Activated CD4-positive, alpha-beta memory T cell treated with anti-CD3 and anti-CD28 coated beads, Interleukin-2, amount 10 ng/mL, durations not matched to agents 7 days and 5 days (primary cell): ENCODE data around the gene IL1A. TPM values are rescaled to one million over a fixed set of nuclear protein-coding genes. Genes with fewer than 3 reads are reported as not detected.
"Not testable (repeated sequence)": the region's sequence is repeated elsewhere in the genome, so short reads cannot be mapped to it uniquely, and the experiment has no call there.

Experiments
- CTCF ChIA-PET: fragments of 350-600 bp; sonication (Branson Sonifier 250); formaldehyde crosslinking; loops from one replicate; lab custom pipeline; 2021; ENCODE audit warnings: antibody characterized with exemption, inconsistent platforms; lab: Charles Lee
- POLR2A ChIA-PET: fragments of 350-600 bp; sonication (Branson Sonifier 250); formaldehyde crosslinking; loops from one replicate; lab custom pipeline; 2021; ENCODE audit warnings: antibody characterized with exemption; lab: Charles Lee
- DNase-seq: peaks from one replicate; pipeline ENCODE4 v3.0.0-alpha.2; 2020
- H3K27ac Mint-ChIP-seq: one replicate; pipeline ENCODE4 v1.8.0; 2021; ENCODE audit warnings: mild to moderate bottlenecking, mixed read lengths
- H3K27me3 Mint-ChIP-seq: one replicate; pipeline ENCODE4 v1.8.0; 2021; ENCODE audit warnings: mixed read lengths
- H3K36me3 Mint-ChIP-seq: one replicate; pipeline ENCODE4 v1.8.0; 2021; ENCODE audit warnings: low read depth, mixed read lengths
- H3K4me1 Mint-ChIP-seq: one replicate; pipeline ENCODE4 v1.8.0; 2021; ENCODE audit warnings: mixed read lengths
- H3K4me3 Mint-ChIP-seq: one replicate; pipeline ENCODE4 v1.8.0; 2021; ENCODE audit warnings: mild to moderate bottlenecking, mixed read lengths
- H3K9me3 Mint-ChIP-seq: one replicate; pipeline ENCODE4 v1.8.0; 2021; ENCODE audit warnings: mixed read lengths
- total RNA-seq, 2 experiments: library from RNA; stranded (reverse); gene quantifications; one replicate each; pipeline ENCODE4 v1.2.3, GENCODE V29; 2021

The IL1A gene
- total RNA-seq = 1 to 10 TPM; 4.8 to 5.4 TPM

- Mint-ChIP-seq H3K36me3 (peaks cover 14% of the 10 kb centered on the region), H3K27ac (peak within 1 kb of the TSS; percentile 40), H3K9me3 (peaks cover 3% of the 10 kb centered on the region), H3K4me3 (peak within 1 kb of the TSS; percentile 48), H3K4me1 (peaks cover 55% of the 10 kb centered on the region), H3K27me3 (no peaks in the 10 kb centered on the region)
- CTCF ChIA-PET = interaction anchor here (0.8 to 1.1 kb wide), 3 partner anchors 31 to 98 kb away, joined by 3 read pairs; no protein-coding TSS in a partner anchor
- DNase-seq = no peak
- POLR2A ChIA-PET = interaction anchor here (1.8 kb wide), 2 partner anchors 12 to 21 kb away, joined by 5 to 8 read pairs; no protein-coding TSS in a partner anchor
Measured at GRCh38 chr2:112784199-112785189, at the start of gene IL1A. Gene IL1A (minus strand): TSS chr2:112784493. CDS start chr2:112783770, 723 bp downstream.

- DNase-seq = no peak
- Mint-ChIP-seq H3K4me1 (peaks cover 9% of the 10 kb centered on the region), H3K27ac (no peak overlapping the region), H3K36me3 (no peaks in the 10 kb centered on the region), H3K9me3 (no peaks in the 10 kb centered on the region), H3K4me3 (no peak overlapping the region), H3K27me3 (peaks cover 10% of the 10 kb centered on the region)
- ChIA-PET POLR2A (interaction anchor here (1.0 kb wide), 1 partner anchor 70 kb away, joined by 4 read pairs; the partner anchor contains the start of gene CKAP2L), CTCF (interaction anchor here (1.1 to 1.5 kb wide), 2 partner anchors 23 to 51 kb away, joined by 3 to 5 read pairs; no protein-coding TSS in a partner anchor)
Measured at GRCh38 chr2:112833976-112834375, 49.7 kb upstream of the IL1A start.

GRCh38 chr2:112833639-112833931 is 49.3 kb upstream of the IL1A start:
- CTCF ChIA-PET = not testable (repeated sequence)

GRCh38 chr2:112832841-112833638 is 48.7 kb upstream of the IL1A start:
- CTCF ChIA-PET = no interaction called here
- Mint-ChIP-seq H3K4me1 (peaks cover 11% of the 10 kb centered on the region), H3K36me3 (no peaks in the 10 kb centered on the region), H3K27me3 (peaks cover 7% of the 10 kb centered on the region), H3K27ac (no peak overlapping the region), H3K4me3 (no peak overlapping the region), H3K9me3 (no peaks in the 10 kb centered on the region)
- POLR2A ChIA-PET = interaction anchor here (1.0 kb wide), 1 partner anchor 69 kb away, joined by 4 read pairs; the partner anchor contains the start of gene CKAP2L
- no peak for DNase-seq

More at GRCh38 chr2:112833639-112833931, 49.3 kb upstream of the IL1A start:
- not testable (repeated sequence) for H3K9me3 Mint-ChIP-seq, H3K4me1 Mint-ChIP-seq, H3K36me3 Mint-ChIP-seq, DNase-seq, H3K4me3 Mint-ChIP-seq, H3K27ac Mint-ChIP-seq, H3K27me3 Mint-ChIP-seq
- POLR2A ChIA-PET = interaction anchor here (1.0 kb wide), 1 partner anchor 70 kb away, joined by 4 read pairs; the partner anchor contains the start of gene CKAP2L

- Mint-ChIP-seq H3K27ac (no peak overlapping the region), H3K9me3 (no peaks in the 10 kb centered on the region)
- POLR2A ChIA-PET = interaction anchor here (1.2 kb wide), 1 partner anchor 10 kb away, joined by 3 read pairs; no protein-coding TSS in a partner anchor
Measured at GRCh38 chr2:112831946-112832840, 47.9 kb upstream of the IL1A start.

GRCh38 chr2:112831513-112831845 is 47.2 kb upstream of the IL1A start:
- peaks cover 3% of the 10 kb centered on the region for H3K27me3 Mint-ChIP-seq
- H3K4me3 Mint-ChIP-seq = no peak overlapping the region
- peaks cover 2% of the 10 kb centered on the region for H3K36me3 Mint-ChIP-seq
- peaks cover 20% of the 10 kb centered on the region for H3K4me1 Mint-ChIP-seq
- peaks cover 2% of the 10 kb centered on the region for H3K9me3 Mint-ChIP-seq
- H3K27ac Mint-ChIP-seq = no peak overlapping the region
- ChIA-PET CTCF (no interaction called here), POLR2A (interaction anchor here (1.2 kb wide), 1 partner anchor 9 kb away, joined by 3 read pairs; no protein-coding TSS in a partner anchor)
- DNase-seq = no peak

More at GRCh38 chr2:112831946-112832840, 47.9 kb upstream of the IL1A start:
- Mint-ChIP-seq H3K36me3 (no peaks in the 10 kb centered on the region), H3K4me3 (no peak overlapping the region), H3K27me3 (peaks cover 7% of the 10 kb centered on the region), H3K4me1 (peaks cover 18% of the 10 kb centered on the region)
- no peak for DNase-seq
- CTCF ChIA-PET = no interaction called here

GRCh38 chr2:112830682-112831512 is 46.6 kb upstream of the IL1A start:
- POLR2A ChIA-PET = interaction anchor here (1.2 kb wide), 1 partner anchor 9 kb away, joined by 3 read pairs; no protein-coding TSS in a partner anchor
- Mint-ChIP-seq H3K36me3 (peaks cover 6% of the 10 kb centered on the region), H3K4me3 (no peak overlapping the region), H3K27me3 (no peaks in the 10 kb centered on the region), H3K4me1 (peaks cover 20% of the 10 kb centered on the region), H3K27ac (no peak overlapping the region), H3K9me3 (peaks cover 2% of the 10 kb centered on the region)
- DNase-seq = no peak
- CTCF ChIA-PET = interaction anchor here (1.5 kb wide), 1 partner anchor 55 kb away, joined by 4 read pairs; no protein-coding TSS in a partner anchor

- Mint-ChIP-seq H3K27me3 (no peaks in the 10 kb centered on the region), H3K36me3 (peaks cover 8% of the 10 kb centered on the region), H3K4me3 (no peak overlapping the region), H3K4me1 (peaks cover 20% of the 10 kb centered on the region), H3K9me3 (peaks cover 2% of the 10 kb centered on the region), H3K27ac (no peak overlapping the region)
- CTCF ChIA-PET = interaction anchor here (1.5 kb wide), 1 partner anchor 56 kb away, joined by 4 read pairs; no protein-coding TSS in a partner anchor
- DNase-seq = no peak
- POLR2A ChIA-PET = interaction anchor here (0.8 kb wide), 1 partner anchor 66 kb away, joined by 3 read pairs; no protein-coding TSS in a partner anchor
Measured at GRCh38 chr2:112829961-112830681, 45.8 kb upstream of the IL1A start.

- Mint-ChIP-seq H3K27ac (no peak overlapping the region), H3K4me1 (peaks cover 27% of the 10 kb centered on the region)
Measured at GRCh38 chr2:112829101-112829960, 45.0 kb upstream of the IL1A start.

GRCh38 chr2:112828251-112828691 is 44.0 kb upstream of the IL1A start:
- no peak for DNase-seq
- H3K27ac Mint-ChIP-seq = no peak overlapping the region
- peaks cover 9% of the 10 kb centered on the region for H3K36me3 Mint-ChIP-seq
- ChIA-PET POLR2A (no interaction called here), CTCF (no interaction called here)
- no peak overlapping the region for H3K4me3 Mint-ChIP-seq
- peaks cover 2% of the 10 kb centered on the region for H3K9me3 Mint-ChIP-seq
- no peaks in the 10 kb centered on the region for H3K27me3 Mint-ChIP-seq
- H3K4me1 Mint-ChIP-seq = peaks cover 34% of the 10 kb centered on the region

More at GRCh38 chr2:112829101-112829960, 45.0 kb upstream of the IL1A start:
- Mint-ChIP-seq H3K9me3 (peaks cover 2% of the 10 kb centered on the region), H3K4me3 (no peak overlapping the region), H3K27me3 (no peaks in the 10 kb centered on the region), H3K36me3 (peaks cover 8% of the 10 kb centered on the region)
- ChIA-PET POLR2A (interaction anchor here (0.8 kb wide), 1 partner anchor 65 kb away, joined by 3 read pairs; no protein-coding TSS in a partner anchor), CTCF (interaction anchor here (1.5 kb wide), 1 partner anchor 56 kb away, joined by 4 read pairs; no protein-coding TSS in a partner anchor)
- no peak for DNase-seq
